Loucy (cell line): Measurements from ENCODE around the gene BACH2.
"Not testable (repeated sequence)": the region's sequence is repeated elsewhere in the genome, so short reads cannot be mapped to it uniquely, and the experiment has no call there.

Source experiments
- H2AFZ ChIP-seq: fragments of 200-600 bp; sonication (generic); 2 replicates; pipeline ENCODE4 v1.6.0; 2016; ENCODE audit warnings: antibody characterized with exemption, mild to moderate bottlenecking, low read length, moderate library complexity
- H3F3A ChIP-seq: fragments of 200-600 bp; 2 replicates; pipeline ENCODE4 v1.6.0; 2016; ENCODE audit warnings: antibody characterized with exemption, low read depth, mild to moderate bottlenecking
- H3K27me3 ChIP-seq: fragments of 200-600 bp; sonication (generic); 2 replicates; pipeline ENCODE4 v1.6.1; 2014; ENCODE audit warnings: low read length, mild to moderate bottlenecking; ENCODE audit not compliant: insufficient read depth, poor library complexity, severe bottlenecking
- H3K36me3 ChIP-seq: fragments of 200-600 bp; sonication (generic); 2 replicates; pipeline ENCODE4 v1.6.1; 2016; ENCODE audit warnings: low read length; ENCODE audit not compliant: insufficient read depth
- H3K4me1 ChIP-seq: fragments of 200-600 bp; sonication (generic); 2 replicates; pipeline ENCODE4 v1.5.1; 2014; ENCODE audit warnings: low read length, mild to moderate bottlenecking; ENCODE audit not compliant: insufficient read depth, poor library complexity, severe bottlenecking
- H3K4me2 ChIP-seq: fragments of 200-600 bp; sonication (generic); 2 replicates; pipeline ENCODE4 v1.6.0; 2014; ENCODE audit warnings: antibody characterized with exemption, low read length, low read depth, mild to moderate bottlenecking; ENCODE audit not compliant: poor library complexity, severe bottlenecking
- H3K4me3 ChIP-seq: fragments of 200-600 bp; sonication (generic); 2 replicates; pipeline ENCODE4 v1.5.1; 2014; ENCODE audit warnings: low read length, mild to moderate bottlenecking, mixed read lengths; ENCODE audit not compliant: poor library complexity, severe bottlenecking
- H3K79me2 ChIP-seq: fragments of 200-600 bp; sonication (generic); 2 replicates; pipeline ENCODE4 v1.6.1; 2014; ENCODE audit warnings: low read length; ENCODE audit not compliant: insufficient read depth
- H3K9ac ChIP-seq: fragments of 200-600 bp; sonication (generic); 2 replicates; pipeline ENCODE4 v1.6.0; 2014; ENCODE audit warnings: mild to moderate bottlenecking, low read depth, low read length, moderate library complexity; ENCODE audit not compliant: poor library complexity, severe bottlenecking
- H3K9me2 ChIP-seq: fragments of 200-600 bp; sonication (generic); replicated peaks from 2 replicates; pipeline ENCODE4 v1.6.1; 2016; ENCODE audit warnings: low read depth, low read length, mixed read lengths
- H3K9me3 ChIP-seq: fragments of 200-600 bp; sonication (generic); 2 replicates; pipeline ENCODE4 v1.6.1; 2014; ENCODE audit warnings: mild to moderate bottlenecking, antibody characterized with exemption, low read length, low read depth; ENCODE audit not compliant: insufficient read depth
- H4K20me1 ChIP-seq: fragments of 200-600 bp; sonication (generic); 2 replicates; pipeline ENCODE4 v1.6.0; 2014; ENCODE audit warnings: antibody characterized with exemption, low read length, mild to moderate bottlenecking; ENCODE audit not compliant: insufficient read depth, poor library complexity, severe bottlenecking
- CTCF ChIP-seq: fragments of 200-600 bp; sonication (generic); conservative IDR thresholded peaks from 2 replicates; pipeline ENCODE4 v1.5.1; 2014; ENCODE audit warnings: mild to moderate bottlenecking, antibody characterized with exemption, low read length
- EZH2phosphoT487 ChIP-seq: fragments of 200-600 bp; IDR thresholded peaks from 2 replicates; pipeline ENCODE4 v1.6.1; 2018; ENCODE audit warnings: antibody characterized with exemption, mild to moderate bottlenecking, moderate library complexity, borderline replicate concordance

BACH2 gene

GRCh38 chr6:90136837-90137568 lies 159.6 kb downstream of the BACH2 start:
- H3K4me2 ChIP-seq: no peak overlapping the region
- no peaks in the 10 kb centered on the region for H3K36me3 ChIP-seq
- no peaks in the 10 kb centered on the region for H3K27me3 ChIP-seq
- peaks cover 20% of the 10 kb centered on the region for H3K4me1 ChIP-seq
- H4K20me1 ChIP-seq: no peaks in the 10 kb centered on the region
- no peak overlapping the region for H3K9ac ChIP-seq
- H3K79me2 ChIP-seq: peaks cover 44% of the 10 kb centered on the region
- no peaks in the 10 kb centered on the region for H3K9me3 ChIP-seq
- no peaks in the 10 kb centered on the region; the same call in 1 of the 2 replicates for H3F3A ChIP-seq
- TF ChIP-seq EZH2phosphoT487 (no peak), CTCF (no peak)
- no peak overlapping the region for H3K4me3 ChIP-seq
- H2AFZ ChIP-seq: no peak overlapping the region
- H3K9me2 ChIP-seq: no peaks in the 10 kb centered on the region

- no peak overlapping the region for H3K9ac ChIP-seq
Measured at GRCh38 chr6:90136176-90136575, 160.5 kb downstream of the BACH2 start.

GRCh38 chr6:90135667-90136066 lies 161.0 kb downstream of the BACH2 start:
- Histone ChIP-seq H3K79me2 (peaks cover 44% of the 10 kb centered on the region), H3K4me1 (peaks cover 23% of the 10 kb centered on the region), H3F3A (no peaks in the 10 kb centered on the region; the same call in 1 of the 2 replicates), H3K27me3 (no peaks in the 10 kb centered on the region), H3K9ac (no peak overlapping the region), H3K9me2 (no peaks in the 10 kb centered on the region), H4K20me1 (no peaks in the 10 kb centered on the region), H3K4me3 (no peak overlapping the region), H2AFZ (no peak overlapping the region), H3K36me3 (no peaks in the 10 kb centered on the region), H3K9me3 (no peaks in the 10 kb centered on the region), H3K4me2 (no peak overlapping the region)
- TF ChIP-seq EZH2phosphoT487 (no peak), CTCF (no peak)

More at GRCh38 chr6:90136176-90136575, 160.5 kb downstream of the BACH2 start:
- H3K36me3 ChIP-seq: no peaks in the 10 kb centered on the region
- H3K27me3 ChIP-seq: no peaks in the 10 kb centered on the region
- no peaks in the 10 kb centered on the region for H4K20me1 ChIP-seq
- no peak for TF ChIP-seq EZH2phosphoT487
- no peak for TF ChIP-seq CTCF
- no peak overlapping the region for H2AFZ ChIP-seq
- no peak overlapping the region for H3K4me3 ChIP-seq
- H3K4me2 ChIP-seq: no peak overlapping the region
- no peaks in the 10 kb centered on the region; the same call in 1 of the 2 replicates for H3F3A ChIP-seq
- no peaks in the 10 kb centered on the region for H3K9me2 ChIP-seq
- H3K4me1 ChIP-seq: peaks cover 23% of the 10 kb centered on the region
- peaks cover 44% of the 10 kb centered on the region for H3K79me2 ChIP-seq
- H3K9me3 ChIP-seq: no peaks in the 10 kb centered on the region

- peaks cover 30% of the 10 kb centered on the region for H3K79me2 ChIP-seq
- not testable (repeated sequence) for H3F3A ChIP-seq, H3K4me2 ChIP-seq, H3K9me2 ChIP-seq, H4K20me1 ChIP-seq, H2AFZ ChIP-seq, H3K4me3 ChIP-seq, H3K27me3 ChIP-seq, H3K9ac ChIP-seq, H3K9me3 ChIP-seq, H3K36me3 ChIP-seq
- H3K4me1 ChIP-seq: peaks cover 23% of the 10 kb centered on the region
Measured at GRCh38 chr6:90133664-90134063, 163.0 kb downstream of the BACH2 start.
